Ovary (tissue), 9 donors: ENCODE data around the gene L1CAM. TPM values are rescaled to one million over a fixed set of nuclear protein-coding genes. Genes with fewer than 3 reads are reported as not detected.

Experiments
- DNase-seq, 5 donors: peaks; one replicate each; pipeline ENCODE4 v3.0.0-alpha.2; 2019 to 2020
- H3K27ac ChIP-seq, 2 donors: fragments of 200-600 bp; one replicate each; pipeline versions ENCODE4 v1.5.1 to v1.8.0; 2019 to 2022
- H3K27me3 ChIP-seq: fragments of 200-600 bp; one replicate; pipeline ENCODE4 v1.8.0; 2022
- H3K36me3 ChIP-seq: fragments of 200-600 bp; sonication (generic); one replicate; pipeline ENCODE4 v1.5.1; 2019
- H3K4me1 ChIP-seq: one replicate; pipeline ENCODE4 v1.8.1; 2013; ENCODE audit warnings: mild to moderate bottlenecking, moderate library complexity; ENCODE audit not compliant: insufficient read depth
- H3K4me3 ChIP-seq: fragments of 200-600 bp; sonication (generic); one replicate; pipeline ENCODE4 v1.5.1; 2017
- H3K9me3 ChIP-seq, 2 donors: fragments of 200-600 bp in 1 of 2; sonication (generic) in 1 of 2; one replicate each; pipeline versions ENCODE4 v1.5.1 to v1.8.1; 2013 to 2019; ENCODE audit warnings: mild to moderate bottlenecking in 1 of 2, moderate library complexity in 1 of 2
- EP300 ChIP-seq: sonication (generic); formaldehyde crosslinking; IDR thresholded peaks from one replicate; pipeline ENCODE4 v1.6.1; 2017; ENCODE audit warnings: antibody characterized with exemption
- POLR2A ChIP-seq: fragments of 450-650 bp; IDR thresholded peaks from one replicate; pipeline ENCODE4 v1.6.1; 2017; ENCODE audit warnings: antibody characterized with exemption, mild to moderate bottlenecking, moderate library complexity
- WGBS, 3 donors: extraction: QIAGEN DNeasy Blood & Tissue Kit in 1 of 3; methylation state at CpG; one replicate each; pipeline versions ENCODE4 v1.1.5 to v1.1.7; 2013 to 2017; 5-methylcytosine and 5-hydroxymethylcytosine counted together
- intact Hi-C, 4 donors: fragments of 100-400 bp; cut with DNase I; formaldehyde crosslinking; loops; one replicate each; pipeline versions ENCODE4 v1.11.0 to v1.15.1; 2022 to 2023
- polyA plus RNA-seq, 2 donors: library from polyadenylated mRNA; stranded (reverse); fragments of 200-250 nt in 1 of 2; fragments of 350-450 nt in 1 of 2; fragmentation: Illumina TruSeq in 1 of 2; extraction: RNeasy Lipid Tissue Mini Kit (QIAGEN cat#74804) in 1 of 2; gene quantifications; one replicate each; pipeline ENCODE4 v1.2.3, GENCODE V29; 2013 to 2014
- total RNA-seq, 7 donors: library from RNA; depleted of rRNA in 2 of 7; stranded (reverse); fragments of >200 nt in 2 of 7; fragmentation: NEBNext Ultra II Directional in 3 of 7; extraction: Animal tissue kit (Norgen Biotek cat#: 25700) in 3 of 7; gene quantifications; one replicate each; pipeline versions ENCODE4 v1.1.0 to v1.2.4, GENCODE V29; 2016 to 2023
- TF ChIP-seq, protein P1 (sequence below), 3 donors: fragments of 450-650 bp in 2 of 3; fragments of 200-600 bp in 1 of 3; IDR thresholded peaks; one replicate each; pipeline versions ENCODE4 v1.5.1 to v1.8.0; 2016 to 2022; ENCODE audit warnings: antibody characterized with exemption in 3 of 3, mild to moderate bottlenecking in 1 of 3
- donor health status: DM: no; HTN: no; CAD: no; lungs with moderate emphysema.
- donor health status: DM: no; HTN: no; CAD: no.
- donor health status: Bipolar disorder and iron deficiency.
- donor health status: DM: yes; HTN: yes; CAD: no.
- donor health status: DM: no; HTN: no; CAD: no.
- donor health status: DM: yes; HTN: yes; CAD: no.

The L1CAM gene
- total and polyA plus RNA-seq, 9 donors: 0.36 to 3.0 (median 0.99) TPM; not detected in 1

DNA sequence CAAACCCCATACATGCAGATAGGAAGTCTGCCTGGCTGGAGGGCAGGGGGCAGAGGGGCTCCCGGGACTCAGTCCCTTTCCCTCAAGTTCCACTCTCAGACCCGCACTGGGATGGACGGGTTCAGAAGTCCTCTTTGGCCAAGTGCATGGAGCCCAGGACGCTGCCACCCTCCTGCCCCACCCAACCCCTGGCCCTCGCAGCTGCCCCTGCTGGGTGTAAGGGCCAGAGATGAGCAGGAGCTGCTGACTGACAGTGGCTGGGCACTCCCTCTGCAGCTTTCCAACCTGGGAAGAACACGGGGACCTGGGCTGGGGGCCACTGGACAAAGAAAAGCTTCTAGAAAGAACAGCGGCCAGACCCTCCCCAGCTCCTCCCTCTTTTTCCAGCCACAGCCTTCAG, 3.4 kb downstream of the L1CAM start:
- H3K27me3 ChIP-seq: no peaks in the 10 kb centered on the region
- no peak overlapping the region for H3K4me3 ChIP-seq
- no peaks in the 10 kb centered on the region for H3K9me3 ChIP-seq
- no peak for DNase-seq
- 59 to 61% (median 59%) methylated on average over 7 of the region's 7 CpGs for WGBS, 3 donors
- no peak overlapping the region for H3K27ac ChIP-seq
- no peaks in the 10 kb centered on the region for H3K4me1 ChIP-seq
- intact Hi-C loops: no loop called here
- no peaks in the 10 kb centered on the region for H3K36me3 ChIP-seq
- TF ChIP-seq EP300 (no peak), POLR2A (no peak)
- TF ChIP-seq, protein P1, sequence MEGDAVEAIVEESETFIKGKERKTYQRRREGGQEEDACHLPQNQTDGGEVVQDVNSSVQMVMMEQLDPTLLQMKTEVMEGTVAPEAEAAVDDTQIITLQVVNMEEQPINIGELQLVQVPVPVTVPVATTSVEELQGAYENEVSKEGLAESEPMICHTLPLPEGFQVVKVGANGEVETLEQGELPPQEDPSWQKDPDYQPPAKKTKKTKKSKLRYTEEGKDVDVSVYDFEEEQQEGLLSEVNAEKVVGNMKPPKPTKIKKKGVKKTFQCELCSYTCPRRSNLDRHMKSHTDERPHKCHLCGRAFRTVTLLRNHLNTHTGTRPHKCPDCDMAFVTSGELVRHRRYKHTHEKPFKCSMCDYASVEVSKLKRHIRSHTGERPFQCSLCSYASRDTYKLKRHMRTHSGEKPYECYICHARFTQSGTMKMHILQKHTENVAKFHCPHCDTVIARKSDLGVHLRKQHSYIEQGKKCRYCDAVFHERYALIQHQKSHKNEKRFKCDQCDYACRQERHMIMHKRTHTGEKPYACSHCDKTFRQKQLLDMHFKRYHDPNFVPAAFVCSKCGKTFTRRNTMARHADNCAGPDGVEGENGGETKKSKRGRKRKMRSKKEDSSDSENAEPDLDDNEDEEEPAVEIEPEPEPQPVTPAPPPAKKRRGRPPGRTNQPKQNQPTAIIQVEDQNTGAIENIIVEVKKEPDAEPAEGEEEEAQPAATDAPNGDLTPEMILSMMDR (IDR thresholded peaks at IDR 0.05): no peak

DNA sequence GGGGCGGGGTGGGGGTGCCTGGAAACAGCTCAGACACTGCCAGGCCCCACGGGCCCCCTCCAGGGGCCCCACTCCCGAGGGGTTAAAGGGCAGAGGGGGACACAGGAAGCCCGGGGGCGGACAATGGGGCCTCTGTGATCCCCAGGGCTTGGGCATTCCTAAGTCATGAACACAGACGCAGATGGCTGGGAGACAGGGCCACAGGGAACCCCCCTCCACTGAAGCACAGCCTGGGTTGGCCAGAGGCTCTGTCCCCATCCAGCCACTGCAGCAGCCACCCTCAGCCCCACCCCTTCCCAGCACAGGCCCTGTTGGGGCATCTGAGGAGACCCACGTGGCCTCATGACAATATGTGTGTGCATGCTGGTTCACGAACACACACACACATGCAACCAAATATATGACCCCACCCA, 3.9 kb downstream of the L1CAM start:
- H3K27me3 ChIP-seq: no peaks in the 10 kb centered on the region
- H3K4me1 ChIP-seq: no peaks in the 10 kb centered on the region
- H3K4me3 ChIP-seq: no peak overlapping the region
- no peak overlapping the region for H3K27ac ChIP-seq
- intact Hi-C loops: no loop called here
- DNase-seq: no peak
- H3K9me3 ChIP-seq: no peaks in the 10 kb centered on the region
- no peaks in the 10 kb centered on the region for H3K36me3 ChIP-seq
- TF ChIP-seq EP300: no peak
- TF ChIP-seq, protein P1 (IDR thresholded peaks at IDR 0.05): no peak
- TF ChIP-seq POLR2A: no peak
- WGBS, 3 donors: 46 to 52% (median 48%) methylated on average over 7 to 8 of the region's 8 CpGs

DNA sequence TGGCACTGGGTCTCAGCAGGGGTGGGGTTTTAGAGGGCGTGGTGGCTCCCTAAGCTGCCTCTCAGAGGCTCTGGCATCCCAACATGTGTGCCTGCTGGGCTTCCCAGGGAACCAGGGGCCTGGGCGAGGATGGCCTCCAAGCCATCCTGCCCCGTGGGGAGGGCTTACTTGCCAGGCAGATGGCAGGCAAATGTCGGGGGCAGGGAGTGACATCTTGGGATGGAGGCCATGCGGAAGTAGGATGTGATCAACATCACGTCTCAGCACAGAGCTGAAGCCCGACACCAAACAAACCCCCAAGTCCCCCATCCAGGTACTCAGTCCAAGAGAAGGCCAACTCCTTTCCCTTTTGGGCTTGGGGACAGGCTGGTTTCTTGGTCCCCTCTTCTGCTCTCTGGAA, 4.7 kb downstream of the L1CAM start:
- TF ChIP-seq POLR2A: no peak
- TF ChIP-seq, protein P1 (IDR thresholded peaks at IDR 0.05): no peak
- no peak for TF ChIP-seq EP300
- intact Hi-C loops: no loop called here
- H3K4me3 ChIP-seq: no peak overlapping the region
- no peak for DNase-seq
- H3K36me3 ChIP-seq: no peaks in the 10 kb centered on the region
- H3K9me3 ChIP-seq: no peaks in the 10 kb centered on the region
- 62 to 75% (median 70%) methylated on average over 7 of the region's 7 CpGs for WGBS, 3 donors
- H3K27me3 ChIP-seq: no peaks in the 10 kb centered on the region
- no peak overlapping the region for H3K27ac ChIP-seq
- no peaks in the 10 kb centered on the region for H3K4me1 ChIP-seq

DNA sequence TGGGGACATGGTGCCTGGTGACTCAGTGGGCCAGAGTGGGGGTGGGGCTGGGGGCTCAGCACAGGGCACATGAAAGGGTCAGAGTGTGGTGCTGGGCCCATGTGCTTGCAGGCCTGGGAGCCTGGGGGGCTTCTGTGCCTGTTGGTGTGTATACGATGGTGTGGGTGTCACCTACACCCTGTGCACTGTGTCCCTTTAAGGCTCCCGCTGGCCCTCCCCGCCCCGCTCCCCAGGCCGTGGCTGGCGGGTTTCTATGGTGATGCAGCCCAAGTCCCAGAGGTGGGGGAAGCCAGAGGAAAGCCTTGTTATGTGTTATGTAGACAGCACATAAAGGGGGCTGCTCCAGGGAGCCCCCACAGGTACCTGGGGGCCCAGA, 5.5 kb downstream of the L1CAM start:
- Histone ChIP-seq H3K36me3 (no peaks in the 10 kb centered on the region), H3K27me3 (no peaks in the 10 kb centered on the region), H3K27ac (no peak overlapping the region), H3K4me3 (no peak overlapping the region), H3K9me3 (no peaks in the 10 kb centered on the region), H3K4me1 (no peaks in the 10 kb centered on the region)
- WGBS, 3 donors: 10 to 56% (median 23%) methylated on average over 1 to 6 of the region's 6 CpGs
- intact Hi-C loops: no loop called here
- DNase-seq: no peak
- TF ChIP-seq EP300 (no peak), POLR2A (no peak)
- TF ChIP-seq, protein P1 (IDR thresholded peaks at IDR 0.05): no peak
